ENCODE measurements around the gene ZKSCAN2. TPM values are rescaled to one million over a fixed set of nuclear protein-coding genes. Genes with fewer than 3 reads are reported as not detected.

Gene ZKSCAN2
- total and polyA plus RNA-seq, 12 donors, result 1.2 to 8.8 (median 5.0) TPM

DNA sequence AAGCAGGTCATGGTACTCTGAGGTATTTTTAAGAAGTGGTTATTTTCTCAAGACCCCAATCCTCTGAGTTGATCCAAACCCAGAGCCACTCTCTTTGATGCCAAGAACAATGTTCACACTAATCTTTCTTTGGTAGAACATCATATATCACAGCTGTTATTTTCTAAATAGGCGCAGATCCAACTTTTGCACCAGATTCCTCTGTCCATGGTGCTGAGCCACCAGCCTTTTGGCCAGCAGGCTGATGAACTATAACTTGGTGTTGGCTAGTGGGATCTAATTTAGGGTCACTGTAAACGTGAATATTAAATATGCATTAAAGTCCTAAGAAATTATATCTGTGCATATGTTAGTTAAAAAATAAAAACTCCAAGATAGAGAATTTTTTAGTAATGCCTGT is 7.0 kb upstream of the ZKSCAN2 start:
- Histone ChIP-seq H3K4me1 (replicated peaks in 1 of 2) (peaks cover 0 to 7% of the 10 kb centered on the region in 2 donors), H3K27ac (no peak overlapping the region), H3K4me3 (no peak overlapping the region), H3K9me3 (replicated peaks in 1 of 3) (no peaks in the 10 kb centered on the region), H3K36me3 (replicated peaks in 1 of 2) (no peaks in the 10 kb centered on the region), H3K27me3 (no peaks in the 10 kb centered on the region)
- intact Hi-C loops (cut with DNase I), result no loop called here
- no peak for DNase-seq
- no peak for TF ChIP-seq POLR2A (IDR thresholded peaks at IDR 0.05)
- TF ChIP-seq, protein P1, sequence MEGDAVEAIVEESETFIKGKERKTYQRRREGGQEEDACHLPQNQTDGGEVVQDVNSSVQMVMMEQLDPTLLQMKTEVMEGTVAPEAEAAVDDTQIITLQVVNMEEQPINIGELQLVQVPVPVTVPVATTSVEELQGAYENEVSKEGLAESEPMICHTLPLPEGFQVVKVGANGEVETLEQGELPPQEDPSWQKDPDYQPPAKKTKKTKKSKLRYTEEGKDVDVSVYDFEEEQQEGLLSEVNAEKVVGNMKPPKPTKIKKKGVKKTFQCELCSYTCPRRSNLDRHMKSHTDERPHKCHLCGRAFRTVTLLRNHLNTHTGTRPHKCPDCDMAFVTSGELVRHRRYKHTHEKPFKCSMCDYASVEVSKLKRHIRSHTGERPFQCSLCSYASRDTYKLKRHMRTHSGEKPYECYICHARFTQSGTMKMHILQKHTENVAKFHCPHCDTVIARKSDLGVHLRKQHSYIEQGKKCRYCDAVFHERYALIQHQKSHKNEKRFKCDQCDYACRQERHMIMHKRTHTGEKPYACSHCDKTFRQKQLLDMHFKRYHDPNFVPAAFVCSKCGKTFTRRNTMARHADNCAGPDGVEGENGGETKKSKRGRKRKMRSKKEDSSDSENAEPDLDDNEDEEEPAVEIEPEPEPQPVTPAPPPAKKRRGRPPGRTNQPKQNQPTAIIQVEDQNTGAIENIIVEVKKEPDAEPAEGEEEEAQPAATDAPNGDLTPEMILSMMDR (IDR thresholded peaks at IDR 0.05), result no peak
- 77 to 84% (median 82%) methylated on average over 2 of the region's 2 CpGs for WGBS, 4 donors

DNA sequence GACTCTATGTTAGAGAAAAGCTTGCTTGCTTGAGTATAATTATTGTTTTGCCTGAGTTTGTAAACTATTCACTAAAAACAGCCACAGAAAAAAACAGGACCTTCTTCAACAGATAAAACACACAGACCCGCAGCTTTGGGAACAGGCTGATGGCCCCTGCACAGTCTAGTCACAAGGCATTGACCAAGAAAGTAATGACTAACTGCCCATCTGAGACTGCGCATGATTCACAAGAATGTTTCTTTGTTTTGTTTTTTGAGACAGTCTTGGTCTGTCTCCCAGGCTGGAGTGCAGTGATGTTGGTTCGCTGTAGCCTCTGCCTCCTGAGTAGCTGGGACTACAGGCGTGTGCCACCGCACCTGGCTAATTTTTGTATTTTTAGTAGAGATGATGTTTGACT is 2.8 kb upstream of the ZKSCAN2 start:
- Histone ChIP-seq H3K4me3 (no peak overlapping the region), H3K9me3 (replicated peaks in 1 of 3) (no peaks in the 10 kb centered on the region), H3K36me3 (replicated peaks in 1 of 2) (no peaks in the 10 kb centered on the region), H3K27ac (no peak overlapping the region), H3K4me1 (replicated peaks in 1 of 2) (peaks cover 22 to 39% of the 10 kb centered on the region in 2 donors), H3K27me3 (no peaks in the 10 kb centered on the region)
- 74 to 88% (median 76%) methylated on average over 5 of the region's 5 CpGs for WGBS, 4 donors
- intact Hi-C loops (cut with DNase I), result no loop called here
- TF ChIP-seq, protein P1 (IDR thresholded peaks at IDR 0.05), result no peak
- no peak for TF ChIP-seq POLR2A (IDR thresholded peaks at IDR 0.05)
- no peak for DNase-seq

DNA sequence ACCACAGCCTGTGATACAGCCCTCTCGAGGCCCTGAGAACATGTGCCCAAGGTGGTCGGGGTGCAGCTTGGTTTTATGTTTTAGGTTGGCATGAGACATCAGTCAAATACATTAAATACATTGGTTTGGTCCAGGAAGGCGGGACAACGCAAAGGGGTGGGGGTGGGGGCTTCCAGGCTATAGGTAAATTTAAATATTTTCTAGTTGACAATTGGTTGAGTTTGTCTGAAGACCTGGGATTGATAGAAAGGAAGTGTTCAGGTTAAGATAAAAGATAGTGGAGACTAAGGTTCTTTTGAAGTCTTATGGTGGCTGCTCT is 1.2 kb upstream of the ZKSCAN2 start:
- intact Hi-C loops (cut with DNase I), result no loop called here
- H3K27ac ChIP-seq, result peak overlapping the region in 2 of 5 donors; percentile 98 to 99
- H3K4me1 ChIP-seq (replicated peaks in 1 of 2), result peaks cover 22 to 41% of the 10 kb centered on the region in 2 donors
- DNase-seq, result no peak
- H3K4me3 ChIP-seq, result peak overlapping the region in 1 of 4 donors; percentile 78
- WGBS, 4 donors, result 32 to 49% (median 39%) methylated on average over 4 of the region's 4 CpGs
- H3K27me3 ChIP-seq, result no peaks in the 10 kb centered on the region
- no peaks in the 10 kb centered on the region for H3K9me3 ChIP-seq (replicated peaks in 1 of 3)
- TF ChIP-seq, protein P1 (IDR thresholded peaks at IDR 0.05), result no peak
- TF ChIP-seq POLR2A (IDR thresholded peaks at IDR 0.05), result no peak
- H3K36me3 ChIP-seq (replicated peaks in 1 of 2), result peaks cover 0 to 13% of the 10 kb centered on the region in 2 donors

DNA sequence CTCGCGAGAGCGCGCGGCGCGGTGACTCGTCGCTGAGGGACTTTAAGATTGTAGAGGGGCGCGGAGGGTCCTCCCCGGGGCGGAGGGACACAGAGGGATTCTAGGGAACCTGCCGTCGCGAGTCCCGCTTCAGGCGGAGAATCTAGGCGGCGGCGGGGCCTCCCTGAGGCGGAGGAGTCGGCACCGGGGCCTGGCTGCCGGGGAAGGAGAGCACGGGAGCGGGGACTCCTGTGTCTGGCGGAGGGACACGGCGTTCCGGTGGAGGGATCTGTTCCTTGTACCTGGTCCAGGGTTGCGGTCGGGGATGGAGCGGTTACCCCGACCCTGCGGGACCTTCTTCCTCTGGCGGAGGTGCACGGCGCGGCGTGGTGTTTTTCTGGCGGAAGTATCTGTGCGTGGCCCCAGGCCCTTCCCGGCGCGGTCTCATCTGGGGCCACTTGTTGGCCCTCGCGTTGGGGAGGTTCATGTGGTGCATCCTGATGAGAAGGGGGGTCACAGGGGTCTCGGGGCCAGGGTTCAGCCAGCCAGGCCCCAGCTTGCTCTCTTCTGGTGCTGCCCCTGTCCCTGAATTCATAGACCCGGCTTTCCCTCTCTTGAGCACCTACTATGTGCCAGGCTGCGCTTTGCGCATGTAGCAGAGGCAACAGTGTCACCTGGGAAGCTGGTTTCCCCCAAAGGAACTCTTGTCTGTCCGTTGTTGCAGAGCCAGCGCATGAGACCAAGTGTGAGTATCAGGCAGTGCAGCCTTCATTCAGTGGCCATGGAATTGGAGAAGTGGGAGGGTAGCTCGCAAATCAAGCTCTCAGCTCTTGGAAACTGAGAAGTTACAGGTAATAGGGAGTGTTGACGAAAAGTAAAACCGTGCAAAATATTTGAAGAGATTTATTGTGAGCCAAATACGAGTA is 563 bp upstream of the ZKSCAN2 start:
- H3K27ac ChIP-seq, result peak overlapping the region in 4 of 5 donors; percentile 95 to 99 (median 98)
- DNase-seq, result peak; percentile 76 to 91 (median 84)
- WGBS, 4 donors, result 3 to 25% (median 5%) methylated on average over 6 to 58 of the region's 58 CpGs

More for the DNA sequence above, 563 bp upstream of the ZKSCAN2 start:
- Histone ChIP-seq H3K27me3 (no peaks in the 10 kb centered on the region), H3K4me3 (peak overlapping the region; percentile 27 to 78 (median 42)), H3K9me3 (replicated peaks in 1 of 3) (no peaks in the 10 kb centered on the region), H3K36me3 (replicated peaks in 1 of 2) (peaks cover 0 to 20% of the 10 kb centered on the region in 2 donors), H3K4me1 (replicated peaks in 1 of 2) (peaks cover 22 to 41% of the 10 kb centered on the region in 2 donors)
- intact Hi-C loops (cut with DNase I), result no loop called here
- peak in 1 of 2 donors; percentile 35 for TF ChIP-seq POLR2A (IDR thresholded peaks at IDR 0.05)
- TF ChIP-seq, protein P1 (IDR thresholded peaks at IDR 0.05), result peak in 1 of 6 experiments; percentile 19

All from adrenal gland (tissue), 12 donors.